CD4-positive, alpha-beta T cell treated with Interleukin-12 subunit alpha and Interleukin-12 subunit beta, for 1 hour (primary cell): ENCODE results near the gene LRRC61.
"Not testable (repeated sequence)": the region's sequence is repeated elsewhere in the genome, so short reads cannot be mapped to it uniquely, and the experiment has no call there.

Source experiments
- DNase-seq: peaks from one replicate; pipeline ENCODE4 v3.0.0-alpha.2; 2020

LRRC61 gene, protein sequence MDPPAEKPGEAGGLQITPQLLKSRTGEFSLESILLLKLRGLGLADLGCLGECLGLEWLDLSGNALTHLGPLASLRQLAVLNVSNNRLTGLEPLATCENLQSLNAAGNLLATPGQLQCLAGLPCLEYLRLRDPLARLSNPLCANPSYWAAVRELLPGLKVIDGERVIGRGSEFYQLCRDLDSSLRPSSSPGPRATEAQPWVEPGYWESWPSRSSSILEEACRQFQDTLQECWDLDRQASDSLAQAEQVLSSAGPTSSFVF

DNA sequence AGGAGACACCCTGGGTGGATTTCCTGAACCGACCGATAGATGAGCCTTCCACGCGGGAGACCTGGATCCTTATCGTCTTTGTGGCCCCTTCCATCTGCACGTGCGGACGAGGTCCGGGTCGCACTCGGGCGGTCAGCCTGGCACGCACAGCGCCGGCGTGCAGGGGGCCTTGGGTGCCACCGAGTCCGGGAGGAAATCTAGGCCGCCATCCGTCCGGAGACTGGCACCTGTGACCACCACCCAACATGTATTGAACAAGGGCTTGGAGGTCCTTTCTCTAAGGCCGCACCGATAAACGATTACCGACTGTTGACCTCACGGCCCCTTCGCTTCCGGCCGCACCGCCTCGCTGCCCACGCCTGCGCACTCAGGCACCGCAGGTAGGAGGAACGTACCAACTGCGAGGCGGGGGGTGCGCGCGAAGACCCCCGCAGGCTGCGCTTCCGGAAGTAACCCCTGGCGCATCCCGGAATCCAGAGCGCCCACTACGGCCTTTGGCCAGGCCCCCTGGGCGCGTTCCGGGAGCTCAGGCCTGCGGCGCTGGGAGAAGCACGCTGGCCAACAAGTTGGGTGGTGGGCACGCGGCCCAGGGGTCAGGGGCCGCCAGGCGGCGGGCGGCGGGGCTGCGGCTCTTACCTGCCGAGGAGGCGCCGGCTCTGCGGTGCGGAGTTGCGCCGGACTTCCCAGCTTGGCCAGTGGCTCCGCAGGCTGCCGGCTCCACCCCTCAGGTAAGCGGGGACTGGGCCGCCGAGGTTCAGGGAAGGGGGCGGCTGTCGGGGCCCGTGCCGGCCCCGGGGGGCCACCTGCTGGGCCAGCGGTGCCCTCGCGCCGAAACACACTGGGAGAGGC lies at the start of gene LRRC61, which contains the start of gene ACTR3C:
Gene LRRC61, plus strand, starts transcription at position 523 of the 849 bp plus-strand sequence. CDS start 13,507 bp downstream, outside the sequence.
Gene ACTR3C, minus strand, starts transcription at position 713 of the 849 bp plus-strand sequence. CDS start 28,249 bp downstream, outside the sequence.
- DNase-seq, result peak; percentile 72

DNA sequence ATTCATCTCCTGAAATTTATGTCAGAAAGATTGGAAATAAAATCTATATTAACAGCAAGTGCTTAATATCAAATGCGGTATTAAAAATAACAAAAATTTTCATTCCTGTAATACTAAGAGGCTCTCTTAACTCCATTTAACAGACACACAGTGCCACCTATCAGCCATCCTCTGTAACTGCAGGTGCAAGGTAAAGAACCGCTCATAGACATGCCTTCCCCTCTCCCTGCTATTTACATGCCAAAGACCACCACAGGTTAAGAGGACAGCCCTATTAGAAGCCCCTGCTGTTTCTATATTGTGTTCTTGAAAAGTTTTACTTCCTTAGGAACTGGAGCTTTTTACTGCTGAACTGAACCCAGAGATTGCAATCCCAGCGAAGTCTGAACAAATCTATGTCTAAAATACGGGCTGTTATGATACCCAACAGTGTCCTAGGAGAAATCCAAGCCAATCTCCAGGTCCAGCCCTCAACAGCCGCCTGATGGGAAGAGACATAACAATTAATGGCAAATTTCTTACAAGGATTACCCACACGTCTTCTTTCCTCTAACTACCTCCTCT lies 46.9 kb upstream of the LRRC61 start:
- DNase-seq, result peak; percentile 58

DNA sequence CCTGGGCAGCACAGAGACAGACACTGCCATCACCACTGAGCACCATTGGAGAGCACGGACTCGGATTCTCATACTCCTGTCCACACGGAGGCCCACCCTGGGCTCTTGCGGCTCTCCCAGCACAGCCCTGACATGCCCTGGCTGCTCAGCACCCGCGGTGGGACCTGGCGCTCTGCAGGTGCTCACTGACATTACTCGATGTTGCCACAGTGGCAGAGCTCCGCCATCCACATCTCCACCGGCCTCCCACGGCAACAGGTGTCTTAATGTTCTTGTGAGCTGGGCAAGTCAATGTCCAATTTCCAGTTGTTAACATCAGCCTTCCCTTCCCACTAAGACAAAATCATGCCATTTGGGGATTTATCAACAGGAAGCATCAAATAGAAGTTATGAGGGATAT lies 44.8 kb upstream of the LRRC61 start:
- DNase-seq, result not testable (repeated sequence)

DNA sequence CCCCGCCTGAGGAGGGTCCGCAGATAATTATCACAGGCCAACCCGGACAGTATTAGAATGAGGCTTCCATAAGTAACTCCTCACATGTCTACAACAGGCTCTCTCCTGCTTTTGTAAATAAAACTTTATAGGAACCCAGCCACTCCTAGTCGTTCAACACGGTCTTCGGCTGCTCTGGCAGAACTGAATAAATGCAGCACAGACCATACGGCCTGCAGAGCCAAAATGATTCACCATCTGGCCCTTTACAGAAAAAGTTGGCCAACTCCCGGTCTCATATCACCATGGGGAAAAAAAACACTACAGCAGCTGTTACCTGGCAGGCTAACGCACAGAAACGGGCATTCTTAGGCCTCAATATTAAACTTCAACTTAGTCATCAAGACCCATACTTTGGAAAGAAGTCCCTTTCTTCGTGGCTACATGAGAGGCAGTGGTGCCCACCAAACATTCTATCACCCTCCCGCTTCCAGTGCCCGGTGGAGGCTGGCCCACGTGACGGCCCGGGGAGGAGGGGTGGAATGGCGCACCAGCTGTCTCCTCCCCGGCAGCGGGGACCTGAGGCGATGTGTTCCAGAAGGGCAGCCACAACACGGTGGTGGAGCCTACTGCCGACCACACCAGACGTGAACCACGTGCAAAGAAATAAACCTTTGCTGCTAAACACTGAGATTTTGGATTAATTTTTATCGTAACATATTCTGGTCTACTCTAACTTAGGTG lies 41.3 kb upstream of the LRRC61 start:
- not testable (repeated sequence) for DNase-seq

DNA sequence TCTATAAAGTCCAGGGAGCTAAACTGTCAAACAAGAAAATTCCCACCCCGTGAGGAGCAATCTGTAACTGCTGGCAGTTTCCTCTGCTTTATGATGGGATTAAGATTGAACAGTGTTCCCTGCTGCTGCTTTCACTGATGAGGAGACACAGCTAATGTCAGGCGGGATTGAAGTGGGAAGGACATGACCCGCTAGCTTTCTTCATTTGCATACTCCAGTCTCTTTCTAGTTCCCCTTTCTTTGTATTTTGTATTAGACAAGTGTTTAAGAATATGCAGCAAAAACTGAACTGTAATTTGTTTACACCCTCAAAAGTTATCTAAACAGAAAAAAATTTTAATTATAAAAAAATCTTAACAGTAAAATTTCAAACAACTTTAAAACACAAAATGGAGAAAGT lies 40.0 kb upstream of the LRRC61 start:
- not testable (repeated sequence) for DNase-seq

DNA sequence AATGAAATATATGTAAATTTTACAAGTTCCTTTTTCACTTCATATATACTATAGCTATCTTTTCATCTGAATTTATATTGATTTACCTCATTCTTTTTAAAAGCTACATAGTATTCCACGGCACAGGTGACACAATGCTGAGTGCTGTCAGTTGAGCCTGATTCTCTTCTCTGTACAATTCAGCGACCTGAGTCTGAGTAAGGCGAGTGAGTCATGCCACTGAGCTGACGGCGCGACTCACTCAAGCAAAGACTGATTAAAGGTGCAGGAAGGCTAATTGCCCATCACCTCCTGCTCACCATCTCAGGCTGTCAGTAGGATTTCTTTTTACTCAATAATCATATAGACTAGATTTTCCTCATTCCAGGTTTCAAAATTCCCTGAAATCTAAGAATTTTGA lies 39.5 kb upstream of the LRRC61 start:
- not testable (repeated sequence) for DNase-seq

DNA sequence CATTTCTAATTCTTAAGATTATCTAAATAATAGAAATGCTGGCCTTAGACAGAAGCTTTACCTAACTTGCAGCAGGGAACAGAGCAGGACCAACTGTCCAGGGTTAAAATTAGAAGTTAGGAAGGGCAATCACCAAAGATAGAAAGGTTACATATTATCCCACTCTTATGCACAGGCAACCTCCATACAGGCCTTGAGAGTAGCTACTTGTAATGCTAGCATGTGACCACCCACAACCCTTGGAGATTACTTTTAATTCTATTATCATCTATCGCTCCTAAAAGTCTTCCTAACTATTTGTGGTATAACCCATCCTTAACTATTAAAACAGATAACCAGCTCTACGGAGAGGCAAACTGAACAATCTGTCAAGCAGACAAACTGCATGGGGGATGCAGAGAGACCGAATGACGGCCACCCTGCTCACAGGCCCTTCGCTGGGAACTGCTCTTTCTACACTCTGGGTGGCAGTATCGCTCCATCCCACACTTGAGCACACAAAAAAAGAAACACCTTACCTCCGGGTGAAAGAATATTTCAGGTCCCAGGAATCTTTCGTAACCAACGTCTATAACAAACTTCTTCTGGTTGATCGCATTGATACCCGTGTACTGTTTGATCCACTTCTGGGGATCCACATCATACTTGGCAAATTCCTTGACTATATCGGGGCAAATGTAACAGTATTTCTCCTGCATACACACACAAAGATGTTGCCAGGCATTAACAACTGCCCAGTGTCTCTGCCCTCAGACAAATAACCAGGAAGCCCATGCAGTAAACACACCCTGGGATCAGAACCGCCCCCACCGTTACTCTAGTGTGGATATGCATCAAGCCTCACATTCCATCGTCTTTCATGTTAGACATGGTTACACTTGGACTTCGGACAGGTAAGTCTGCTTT lies 37.1 kb upstream of the LRRC61 start:
- peak; percentile 40 for DNase-seq

DNA sequence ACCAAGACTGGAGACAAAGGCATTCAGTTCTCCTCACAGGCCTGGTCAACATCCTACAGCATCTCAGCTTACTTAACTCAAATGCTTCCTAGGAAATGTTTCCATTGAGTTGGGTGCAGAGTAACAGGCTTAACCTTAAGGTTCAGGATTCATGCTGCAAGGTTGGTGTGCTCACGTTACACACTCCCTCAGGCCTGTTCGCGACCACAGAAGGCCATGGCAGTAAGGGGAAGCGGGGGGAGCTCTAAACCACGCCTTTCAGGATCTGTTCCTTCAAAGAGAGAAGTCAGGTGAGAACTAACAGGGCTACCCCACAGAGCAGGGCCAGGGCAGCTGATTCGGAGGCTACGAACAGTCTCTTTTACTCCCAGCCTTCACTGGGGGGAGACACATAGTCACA lies 35.3 kb upstream of the LRRC61 start:
- DNase-seq, result not testable (repeated sequence)

DNA sequence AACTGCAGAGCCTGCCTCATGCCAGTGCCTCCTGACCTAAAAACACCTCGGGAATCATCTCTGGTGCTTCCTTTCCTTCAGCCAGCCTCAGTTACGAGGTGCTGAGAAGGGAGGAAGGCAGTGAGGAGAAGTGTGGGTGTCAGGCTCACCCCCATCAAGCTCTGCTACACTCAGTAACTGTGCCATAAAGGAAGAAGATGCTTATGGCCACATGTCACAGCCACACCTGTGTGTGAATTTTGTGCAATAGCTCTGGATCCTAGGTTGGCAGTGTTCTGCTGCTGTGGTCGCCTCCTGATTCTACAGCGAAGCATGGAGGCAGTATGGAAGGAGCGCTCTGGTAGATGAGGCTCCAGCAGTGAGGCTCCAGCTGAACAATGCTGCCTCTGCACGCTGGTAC lies 34.3 kb upstream of the LRRC61 start:
- not testable (repeated sequence) for DNase-seq

DNA sequence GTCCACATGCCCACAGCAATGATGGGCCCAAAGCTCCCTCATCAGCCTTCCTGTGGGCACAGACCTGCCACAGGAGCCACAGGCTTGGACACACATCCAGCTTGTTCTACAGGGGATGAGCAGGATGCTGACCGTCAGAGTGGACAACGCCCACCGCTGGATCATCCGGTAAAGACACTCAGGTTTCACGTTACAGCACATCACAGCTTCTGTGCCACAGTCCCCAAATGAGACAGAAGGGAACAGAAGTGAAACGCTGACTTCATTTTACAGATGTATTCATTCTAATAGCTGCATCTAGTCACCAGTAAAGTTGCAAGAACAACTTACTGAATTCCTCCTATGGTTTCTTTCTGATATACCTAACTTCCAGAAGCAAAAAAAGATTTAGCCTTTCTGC lies 32.8 kb upstream of the LRRC61 start:
- DNase-seq, result not testable (repeated sequence)

DNA sequence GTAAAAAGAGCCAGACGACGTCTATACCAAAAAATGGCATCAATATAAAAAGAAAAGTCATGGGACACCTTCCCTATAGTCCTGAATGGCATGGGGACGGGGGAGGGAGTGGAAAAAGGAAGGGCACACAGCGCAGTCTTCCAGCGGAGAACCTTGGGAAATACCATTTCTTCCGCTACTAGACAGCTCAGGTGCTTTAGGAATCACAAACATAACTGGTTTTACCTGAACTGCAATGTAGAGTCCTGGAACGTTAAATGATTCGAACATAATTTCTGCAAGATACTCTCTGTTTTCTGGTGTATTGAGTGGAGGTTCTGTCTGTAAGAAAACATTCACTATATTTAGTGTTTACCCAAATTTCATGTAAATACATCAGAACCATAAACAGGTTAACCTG lies 28.1 kb upstream of the LRRC61 start:
- not testable (repeated sequence) for DNase-seq

DNA sequence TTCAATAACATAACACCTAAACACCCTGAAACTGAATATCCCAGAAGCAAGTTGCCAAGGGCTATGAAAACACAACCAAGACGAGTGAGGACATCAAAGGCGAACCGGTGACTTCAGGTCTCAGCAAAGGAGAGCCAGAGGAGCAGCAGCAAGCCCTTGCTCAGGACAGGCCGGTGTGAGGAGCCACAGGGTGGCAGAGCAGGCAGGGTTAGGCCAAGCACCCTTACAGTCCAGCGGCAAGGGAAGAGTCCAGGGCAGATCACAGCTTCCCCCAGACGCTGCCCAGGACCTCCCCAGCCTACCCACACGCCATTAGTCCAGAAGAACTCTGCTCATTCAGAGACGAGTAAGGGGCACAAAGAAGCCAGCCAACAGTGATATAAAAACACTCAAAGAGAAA lies 27.5 kb upstream of the LRRC61 start:
- not testable (repeated sequence) for DNase-seq

DNA sequence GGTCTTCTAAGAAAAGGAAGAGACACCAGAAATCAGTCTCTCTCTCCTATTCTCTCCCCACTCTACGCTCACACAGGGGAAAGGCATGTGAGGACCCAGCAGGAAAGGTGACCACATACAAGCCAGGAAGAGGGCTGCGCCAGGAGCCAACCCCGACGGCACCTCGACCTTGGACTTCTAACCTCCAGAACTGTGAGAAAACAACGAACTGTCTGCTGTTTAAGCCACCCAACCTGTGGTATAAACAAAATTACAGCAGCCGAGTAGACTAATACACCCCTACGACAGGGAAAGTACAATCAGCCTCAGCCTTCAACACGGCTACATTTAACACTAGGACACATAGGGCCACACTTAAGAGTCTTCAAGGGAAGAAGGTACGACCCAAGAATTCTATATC lies 26.4 kb upstream of the LRRC61 start:
- DNase-seq, result not testable (repeated sequence)

DNA sequence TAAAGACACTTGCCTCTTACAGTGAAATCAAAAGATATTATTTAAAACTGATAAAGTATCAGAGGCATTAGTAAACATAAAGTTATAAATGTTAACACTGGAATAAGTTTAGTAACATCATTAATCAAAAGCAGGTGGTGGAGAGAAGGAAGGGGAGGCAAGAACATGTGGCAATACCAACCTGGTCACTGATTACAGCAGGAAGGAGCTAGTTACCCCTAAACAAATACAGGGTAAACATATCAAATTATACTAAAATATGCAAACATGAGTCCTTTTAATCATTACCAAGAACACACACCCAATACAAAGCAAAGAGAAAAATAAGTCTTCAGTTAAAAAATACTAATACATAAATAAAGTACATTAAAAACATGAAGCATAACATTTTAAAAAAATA lies 25.2 kb upstream of the LRRC61 start:
- DNase-seq, result not testable (repeated sequence)

DNA sequence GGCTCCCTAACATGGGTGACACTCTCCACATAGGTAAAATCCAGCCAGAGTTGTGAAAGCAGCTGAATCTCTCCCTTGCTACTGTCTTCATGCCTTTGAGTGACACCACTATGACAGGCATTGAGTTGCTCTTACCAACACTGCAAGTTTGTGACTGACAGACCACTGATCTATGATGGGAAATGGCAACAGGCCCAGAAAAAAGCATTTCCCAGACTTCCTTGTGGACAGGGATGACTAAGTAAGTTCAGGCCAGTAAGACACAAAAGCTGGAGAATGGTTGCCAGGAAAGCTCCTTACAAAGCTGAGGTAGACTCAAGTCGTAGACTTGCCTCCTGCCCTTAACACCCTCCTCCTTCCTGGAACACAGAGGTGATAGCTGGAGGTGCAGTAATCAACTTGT lies 20.2 kb upstream of the LRRC61 start:
- DNase-seq, result not testable (repeated sequence)

DNA sequence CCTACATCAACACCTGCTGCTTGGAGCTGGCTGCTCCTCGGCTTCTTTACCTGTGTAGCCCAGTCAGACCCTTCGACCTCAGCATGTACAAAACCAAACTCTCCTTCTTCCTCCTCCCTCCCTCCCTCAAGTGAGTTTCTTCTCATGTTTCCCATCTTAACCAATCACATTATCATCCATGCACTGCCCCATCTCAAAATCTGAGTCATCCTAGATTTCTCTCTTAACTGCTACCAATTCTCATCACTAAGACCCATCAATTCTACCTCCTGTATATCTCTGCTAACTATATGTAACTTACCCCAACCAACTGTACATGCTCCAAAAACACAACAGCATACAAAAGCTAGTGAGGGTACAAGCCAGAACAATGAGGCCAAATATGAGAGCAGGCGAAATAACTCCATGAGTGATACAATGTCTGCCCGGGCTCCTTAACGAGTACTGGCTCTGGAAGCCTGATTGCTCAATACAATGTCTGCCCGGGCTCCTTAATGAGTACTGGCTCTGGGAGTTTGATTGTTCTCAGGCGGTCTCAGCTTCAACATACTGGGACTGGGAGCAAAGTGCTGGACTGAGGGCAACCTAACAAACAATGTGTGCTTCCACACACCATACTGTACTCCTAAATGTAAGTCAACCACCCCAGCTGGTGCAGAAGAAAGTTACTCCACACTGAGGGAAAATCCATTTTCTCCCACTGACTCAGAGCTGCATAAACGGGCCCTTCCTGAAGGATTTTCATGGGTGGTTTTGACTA lies 18.5 kb upstream of the LRRC61 start:
- not testable (repeated sequence) for DNase-seq

DNA sequence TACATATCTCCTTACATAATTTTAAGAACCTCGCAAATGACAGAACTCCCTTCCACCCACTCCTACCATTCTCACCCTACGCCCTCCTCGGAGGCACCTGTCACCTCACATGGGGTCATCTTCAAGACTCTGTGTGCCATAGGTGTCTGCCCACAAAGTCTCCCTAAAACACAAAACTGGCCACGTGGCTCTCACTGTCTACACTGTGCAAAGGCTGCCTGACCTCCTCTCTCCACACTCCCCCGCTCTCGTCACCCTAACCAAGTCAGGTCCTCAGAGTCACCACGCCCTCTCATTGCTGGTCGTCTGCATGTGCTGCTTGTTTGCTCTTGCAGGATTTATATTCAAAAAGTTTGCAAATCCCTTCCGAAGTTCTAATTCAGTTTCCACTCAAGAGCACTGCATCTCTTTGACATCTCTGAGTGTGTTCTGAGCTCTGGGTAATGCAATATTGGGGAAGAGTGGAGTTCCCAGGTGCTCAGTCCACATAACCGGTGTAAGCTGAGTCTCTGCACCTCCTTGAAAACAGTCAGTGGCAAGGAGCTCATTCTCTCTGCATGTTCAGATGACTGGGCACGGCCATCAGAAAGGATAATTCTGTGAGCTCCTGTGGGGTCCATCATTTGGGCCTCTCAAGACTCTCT lies 17.8 kb upstream of the LRRC61 start:
- not testable (repeated sequence) for DNase-seq

DNA sequence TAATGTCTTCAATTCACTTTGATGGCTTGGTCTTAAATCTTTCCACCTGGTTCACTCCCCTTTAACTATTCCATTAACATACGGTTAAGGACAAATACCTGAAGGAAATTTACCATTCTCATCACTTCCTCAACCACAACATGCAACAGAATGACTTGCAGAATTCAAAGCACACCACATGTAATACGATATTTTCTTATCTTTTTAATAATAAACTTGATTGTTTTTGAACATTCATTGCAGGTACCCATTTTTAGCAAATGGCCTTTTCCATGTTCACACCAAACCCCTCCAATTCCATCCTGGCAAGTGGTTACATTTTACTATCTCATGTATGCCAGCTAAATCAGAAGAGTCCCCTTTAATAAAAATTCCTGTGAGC lies 17.3 kb upstream of the LRRC61 start:
- not testable (repeated sequence) for DNase-seq

DNA sequence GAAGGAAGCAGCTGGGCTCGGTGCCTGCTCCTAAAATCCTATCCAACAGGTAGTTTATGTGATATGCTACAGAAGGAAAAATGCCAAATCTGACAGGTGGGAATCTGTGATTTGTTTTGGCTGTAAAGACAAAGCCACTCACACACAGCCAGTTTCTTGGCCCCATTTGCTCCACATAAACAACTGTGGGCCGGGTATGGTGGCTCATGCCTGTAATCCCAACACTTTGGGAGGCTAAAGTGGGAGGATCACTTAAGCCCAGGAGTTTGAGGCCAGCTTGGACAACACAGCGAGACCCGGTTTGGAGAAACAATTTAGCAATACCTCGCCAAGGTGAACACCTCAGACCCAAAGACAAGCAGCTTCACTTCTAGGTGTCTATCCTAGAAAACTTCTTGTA lies 16.8 kb upstream of the LRRC61 start:
- DNase-seq, result not testable (repeated sequence)

DNA sequence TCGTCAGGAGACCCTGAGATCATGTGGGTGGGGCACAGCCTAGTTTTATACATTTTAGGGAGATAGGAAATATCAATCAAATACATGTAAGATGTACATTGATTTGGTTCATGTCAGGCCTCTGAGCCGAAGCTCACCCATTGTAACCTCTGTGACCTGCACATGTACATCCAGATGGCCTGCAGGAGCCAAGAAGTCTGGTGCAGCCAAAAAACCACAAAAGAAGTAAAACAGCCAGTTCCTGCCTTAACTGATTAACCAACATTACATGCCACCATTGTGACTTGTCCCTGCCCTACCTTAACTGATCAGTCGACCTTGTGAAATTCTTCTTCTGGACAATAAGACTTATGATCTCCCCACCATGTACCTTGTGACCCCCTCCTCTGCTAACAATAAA lies 16.0 kb upstream of the LRRC61 start:
- DNase-seq, result no peak

DNA sequence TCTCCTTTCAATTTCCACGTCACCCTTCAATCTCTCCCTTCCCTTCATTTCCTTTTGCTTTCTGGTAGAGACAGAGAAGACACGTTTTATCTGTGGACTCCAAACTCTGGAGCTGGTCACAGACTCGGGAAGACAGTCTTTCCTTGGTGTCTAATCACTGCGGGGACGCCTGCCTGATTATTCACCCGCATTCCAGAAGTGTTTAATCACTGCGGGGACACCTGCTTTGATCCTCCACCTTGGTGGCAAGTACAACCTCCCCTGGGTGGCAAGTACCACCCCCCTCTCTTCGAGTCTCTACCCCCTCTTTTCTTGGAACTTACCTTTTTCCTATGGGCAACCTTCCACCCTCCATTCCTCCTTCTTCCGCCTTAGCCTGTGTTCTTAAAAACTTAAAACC lies 15.3 kb upstream of the LRRC61 start:
- no peak for DNase-seq
